GM21737 (cell line): ENCODE results near the gene POLR1D.

Experiments
- ATAC-seq: cut with Tn5 transposase; IDR thresholded peaks from one replicate; pipeline ENCODE4 v1.9.1; 2021; ENCODE audit warnings: mild to moderate bottlenecking, moderate library complexity; ENCODE audit not compliant: unreplicated experiment

POLR1D gene

DNA sequence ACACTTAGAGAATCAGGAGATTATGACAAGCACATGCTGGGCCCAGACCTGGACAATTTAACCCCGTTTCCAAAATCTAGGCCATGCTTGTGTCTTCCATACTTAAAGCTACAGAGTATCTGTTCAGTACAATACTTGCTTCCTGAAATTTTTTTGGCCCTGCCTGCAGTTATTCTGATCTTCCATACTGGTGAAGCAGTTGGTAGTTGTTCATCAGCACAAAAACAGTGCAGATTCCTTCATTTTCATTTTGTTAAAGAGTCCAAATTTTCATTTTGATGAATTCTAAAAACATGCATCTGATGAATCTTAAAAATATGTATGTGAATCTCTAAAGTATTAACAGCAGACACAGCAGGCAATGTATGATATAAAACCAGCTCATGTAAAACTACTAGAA is 49.2 kb downstream of the POLR1D start:
- ATAC-seq, result no peak

DNA sequence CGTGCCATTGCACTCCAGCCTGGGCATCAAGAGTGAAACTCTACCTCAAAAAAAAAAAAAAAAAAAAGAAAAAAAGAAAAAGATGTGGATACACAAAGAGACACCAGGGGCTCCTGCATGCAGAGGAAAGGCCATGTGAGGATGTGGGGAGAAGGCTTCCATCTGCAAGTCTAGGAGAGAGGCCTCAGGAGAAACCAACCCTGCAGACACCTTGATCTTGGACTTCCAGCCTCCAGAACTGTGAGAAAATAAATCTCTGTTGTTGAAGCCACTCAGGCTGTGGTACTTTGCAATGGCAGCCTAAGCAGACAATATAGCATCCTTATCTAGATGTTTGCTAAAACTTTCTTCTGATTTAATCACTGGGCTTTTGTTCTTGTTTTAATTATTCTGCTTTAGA is 50.3 kb downstream of the POLR1D start:
- no peak for ATAC-seq
